ENCODE results near the gene EPHB1. TPM values are rescaled to one million over a fixed set of nuclear protein-coding genes. Genes with fewer than 3 reads are reported as not detected.

The EPHB1 gene
- total RNA-seq, 4 donors from 2014 or later, result 1.00 to 8.9 (median 4.5) TPM

DNA sequence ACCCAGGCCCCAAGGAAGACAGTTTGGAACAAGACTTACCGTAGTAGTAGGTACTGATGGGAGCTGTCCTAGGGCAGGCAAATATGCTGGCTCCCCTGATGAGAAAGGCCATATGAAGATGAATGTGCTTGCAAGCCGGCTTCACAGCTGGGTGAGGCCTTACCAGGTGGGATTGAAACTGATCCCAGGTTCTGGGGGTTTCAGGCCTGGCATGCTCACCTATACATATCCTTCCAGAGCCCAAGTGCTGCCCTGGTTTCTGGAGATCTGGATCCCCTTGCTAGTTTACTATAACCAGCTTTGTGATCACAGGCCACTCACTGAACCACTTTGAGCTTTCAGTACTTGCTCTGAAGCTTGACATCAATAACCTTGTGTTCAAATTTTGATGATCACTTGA is 274.3 kb downstream of the EPHB1 start:
- H3K36me3 ChIP-seq, result no peaks in the 10 kb centered on the region
- peaks cover 0 to 13% of the 10 kb centered on the region in 2 donors for H3K4me1 ChIP-seq
- TF ChIP-seq, protein P1, sequence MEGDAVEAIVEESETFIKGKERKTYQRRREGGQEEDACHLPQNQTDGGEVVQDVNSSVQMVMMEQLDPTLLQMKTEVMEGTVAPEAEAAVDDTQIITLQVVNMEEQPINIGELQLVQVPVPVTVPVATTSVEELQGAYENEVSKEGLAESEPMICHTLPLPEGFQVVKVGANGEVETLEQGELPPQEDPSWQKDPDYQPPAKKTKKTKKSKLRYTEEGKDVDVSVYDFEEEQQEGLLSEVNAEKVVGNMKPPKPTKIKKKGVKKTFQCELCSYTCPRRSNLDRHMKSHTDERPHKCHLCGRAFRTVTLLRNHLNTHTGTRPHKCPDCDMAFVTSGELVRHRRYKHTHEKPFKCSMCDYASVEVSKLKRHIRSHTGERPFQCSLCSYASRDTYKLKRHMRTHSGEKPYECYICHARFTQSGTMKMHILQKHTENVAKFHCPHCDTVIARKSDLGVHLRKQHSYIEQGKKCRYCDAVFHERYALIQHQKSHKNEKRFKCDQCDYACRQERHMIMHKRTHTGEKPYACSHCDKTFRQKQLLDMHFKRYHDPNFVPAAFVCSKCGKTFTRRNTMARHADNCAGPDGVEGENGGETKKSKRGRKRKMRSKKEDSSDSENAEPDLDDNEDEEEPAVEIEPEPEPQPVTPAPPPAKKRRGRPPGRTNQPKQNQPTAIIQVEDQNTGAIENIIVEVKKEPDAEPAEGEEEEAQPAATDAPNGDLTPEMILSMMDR (IDR thresholded peaks at IDR 0.05 in 4 of 5, conservative IDR thresholded peaks at IDR 0.05 in 1 of 5), result no peak
- no peak for TF ChIP-seq POLR2A (IDR thresholded peaks at IDR 0.05)
- H3K4me3 ChIP-seq, result no peak overlapping the region
- no peaks in the 10 kb centered on the region for H3K9me3 ChIP-seq
- no peak overlapping the region for H3K27ac ChIP-seq
- in situ Hi-C loops (cut with MboI; ENCODE audit: low sequenced_read_pairs in 4 of 4) (no loop called here), intact Hi-C loops (cut with DNase I; ENCODE audit: low total_unique reads) (no loop called here)
- H3K27me3 ChIP-seq, result no peaks in the 10 kb centered on the region
- no peak for DNase-seq
- ATAC-seq, result no peak

DNA sequence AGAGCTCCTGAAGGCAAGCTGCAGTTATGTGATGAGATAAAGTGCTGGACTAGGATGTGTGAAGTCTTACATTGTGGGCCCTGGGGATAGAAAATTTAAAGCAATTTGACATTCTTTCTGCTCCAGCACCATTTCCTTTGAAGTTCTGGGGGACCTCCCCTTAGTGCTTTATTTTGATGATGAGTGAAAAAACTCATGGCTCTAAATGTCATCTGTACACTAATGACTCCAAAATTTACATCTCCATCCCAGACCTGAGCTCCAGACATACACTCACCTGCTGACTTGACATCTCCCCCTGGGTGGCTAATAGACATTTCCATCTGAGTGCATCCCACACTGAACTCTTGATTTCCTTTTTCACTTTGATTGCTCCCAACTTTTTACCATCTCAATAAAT is 276.4 kb downstream of the EPHB1 start:
- no peaks in the 10 kb centered on the region for H3K9me3 ChIP-seq
- intact Hi-C loops (cut with DNase I; ENCODE audit: low total_unique reads), result no loop called here
- H3K4me3 ChIP-seq, result no peak overlapping the region
- H3K27me3 ChIP-seq, result no peaks in the 10 kb centered on the region
- no peaks in the 10 kb centered on the region for H3K36me3 ChIP-seq
- DNase-seq (no peak), ATAC-seq (no peak)
- peaks cover 0 to 6% of the 10 kb centered on the region in 2 donors for H3K4me1 ChIP-seq
- no peak for TF ChIP-seq POLR2A (IDR thresholded peaks at IDR 0.05)
- TF ChIP-seq, protein P1 (IDR thresholded peaks at IDR 0.05 in 4 of 5, conservative IDR thresholded peaks at IDR 0.05 in 1 of 5), result no peak
- no peak overlapping the region for H3K27ac ChIP-seq
- in situ Hi-C loops (cut with MboI; ENCODE audit: low sequenced_read_pairs in 4 of 4), result no loop called here

DNA sequence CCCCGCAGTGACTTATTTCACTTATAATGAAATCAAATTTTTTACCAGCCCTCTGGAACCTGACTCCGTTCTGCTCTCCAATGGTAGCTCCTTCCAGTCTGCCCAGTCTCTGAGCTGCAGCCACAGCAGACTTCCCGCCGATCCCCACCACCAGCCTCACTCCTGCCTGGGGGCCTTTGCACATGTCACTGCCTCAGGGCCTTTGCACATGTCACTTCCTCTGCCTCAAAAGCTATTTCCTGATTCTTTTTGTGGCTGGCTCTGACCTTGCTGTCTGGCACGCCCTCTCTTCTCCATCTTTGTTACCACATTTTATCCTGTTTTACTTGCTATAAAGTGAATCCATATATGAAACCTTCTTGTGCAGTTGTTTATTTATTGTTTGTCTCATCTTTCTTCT is 277.4 kb downstream of the EPHB1 start:
- ATAC-seq (no peak), DNase-seq (no peak)
- no peaks in the 10 kb centered on the region for H3K9me3 ChIP-seq
- H3K4me3 ChIP-seq, result no peak overlapping the region
- H3K27me3 ChIP-seq, result no peaks in the 10 kb centered on the region
- no peaks in the 10 kb centered on the region for H3K36me3 ChIP-seq
- no peak for TF ChIP-seq POLR2A (IDR thresholded peaks at IDR 0.05)
- TF ChIP-seq, protein P1 (IDR thresholded peaks at IDR 0.05 in 4 of 5, conservative IDR thresholded peaks at IDR 0.05 in 1 of 5), result no peak
- intact Hi-C loops (cut with DNase I; ENCODE audit: low total_unique reads), result no loop called here
- no peak overlapping the region for H3K27ac ChIP-seq
- in situ Hi-C loops (cut with MboI; ENCODE audit: low sequenced_read_pairs in 4 of 4), result no loop called here
- no peaks in the 10 kb centered on the region for H3K4me1 ChIP-seq

DNA sequence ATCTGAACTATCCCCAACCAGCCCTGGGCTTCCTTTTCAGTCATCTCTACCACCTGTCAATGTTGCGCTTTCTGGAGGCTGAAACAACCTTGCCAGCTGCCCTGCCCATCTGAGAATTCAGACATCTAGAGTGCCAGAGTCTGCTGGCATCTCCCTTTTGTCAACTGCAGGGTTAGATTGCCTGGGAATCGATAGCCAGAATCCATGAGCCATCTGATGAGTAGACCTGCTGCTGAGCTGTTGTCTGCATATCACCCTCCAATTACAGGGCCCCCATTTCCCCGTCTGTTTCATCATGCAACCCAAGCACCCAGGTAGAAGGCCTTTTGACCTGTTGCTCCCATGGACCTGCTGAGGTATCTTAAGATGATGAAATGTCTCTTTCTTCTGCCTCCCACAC is 280.1 kb downstream of the EPHB1 start:
- in situ Hi-C loops (cut with MboI; ENCODE audit: low sequenced_read_pairs in 4 of 4), result no loop called here
- no peak for ATAC-seq

DNA sequence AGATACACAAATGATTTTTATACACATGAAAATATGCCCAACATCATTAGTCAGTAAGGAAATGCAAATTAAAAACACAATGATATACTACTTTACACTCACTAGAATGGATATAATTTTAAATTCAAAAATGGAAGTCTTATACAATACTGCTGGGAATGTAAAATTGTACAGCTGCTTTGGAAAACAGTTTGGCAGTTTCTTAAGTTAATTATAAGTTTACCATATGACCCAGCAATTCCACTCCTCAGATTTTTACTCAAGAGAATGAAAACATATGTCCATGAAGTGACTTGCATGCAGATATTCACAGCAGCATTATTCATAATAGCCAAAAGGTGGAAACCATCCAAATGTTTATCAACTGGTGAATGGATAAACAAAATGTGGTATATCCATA is 281.3 kb downstream of the EPHB1 start:
- Histone ChIP-seq H3K36me3 (no peaks in the 10 kb centered on the region), H3K4me1 (no peaks in the 10 kb centered on the region), H3K9me3 (no peaks in the 10 kb centered on the region), H3K4me3 (no peak overlapping the region), H3K27ac (no peak overlapping the region), H3K27me3 (no peaks in the 10 kb centered on the region)
- in situ Hi-C loops (cut with MboI; ENCODE audit: low sequenced_read_pairs in 4 of 4), result no loop called here
- no peak for DNase-seq
- TF ChIP-seq, protein P1 (IDR thresholded peaks at IDR 0.05 in 4 of 5, conservative IDR thresholded peaks at IDR 0.05 in 1 of 5), result no peak
- no peak for TF ChIP-seq POLR2A (IDR thresholded peaks at IDR 0.05)
- ATAC-seq, result no peak
- intact Hi-C loops (cut with DNase I; ENCODE audit: low total_unique reads), result no loop called here

More for the DNA sequence above, 280.1 kb downstream of the EPHB1 start:
- no peaks in the 10 kb centered on the region for H3K9me3 ChIP-seq
- DNase-seq, result no peak
- H3K27me3 ChIP-seq, result no peaks in the 10 kb centered on the region
- no peak overlapping the region for H3K4me3 ChIP-seq
- no peak overlapping the region for H3K27ac ChIP-seq
- intact Hi-C loops (cut with DNase I; ENCODE audit: low total_unique reads), result no loop called here
- TF ChIP-seq, protein P1 (IDR thresholded peaks at IDR 0.05 in 4 of 5, conservative IDR thresholded peaks at IDR 0.05 in 1 of 5), result no peak
- H3K36me3 ChIP-seq, result no peaks in the 10 kb centered on the region
- H3K4me1 ChIP-seq, result no peaks in the 10 kb centered on the region
